K562 (cell line): Measurements from ENCODE around the gene EIF3I. TPM values are rescaled to one million over a fixed set of nuclear protein-coding genes. Genes with fewer than 3 reads are reported as not detected.

ENCODE experiments used
- DIDO1 ChIP-seq: fragments of 450-650 bp; IDR thresholded peaks from 2 replicates; pipeline ENCODE4 v1.6.1; 2016; ENCODE audit warnings: low read depth, missing biosample characterization, missing genetic modification characterization
- FOXP1 ChIP-seq: sonication (generic); formaldehyde crosslinking; IDR thresholded peaks from 2 replicates; pipeline ENCODE4 v1.8.0; 2022; ENCODE audit warnings: mild to moderate bottlenecking, missing genetic modification reagents
- GTF2F1 ChIP-seq: IDR thresholded peaks from 2 replicates; pipeline ENCODE4 v1.6.1; 2011; ENCODE audit warnings: low read depth, low read length, improper control_type of control experiment
- HDAC1 ChIP-seq, 2 experiments: fragments of 450-650 bp; IDR thresholded peaks; 2 replicates each; pipeline ENCODE4 v1.6.1; 2016 to 2017; ENCODE audit warnings: inconsistent platforms in 1 of 2, mild to moderate bottlenecking in 1 of 2, moderate library complexity in 1 of 2
- HDGF ChIP-seq: fragments of 450-650 bp; IDR thresholded peaks from 2 replicates; pipeline ENCODE4 v1.6.1; 2016
- MAZ ChIP-seq, 2 experiments: fragments of 450-650 bp in 1 of 2; sonication (generic) in 1 of 2; formaldehyde crosslinking; IDR thresholded peaks in 1 of 2; conservative IDR thresholded peaks in 1 of 2; 2 replicates each; pipeline versions ENCODE4 v1.4.0 to v1.5.0; 2020; ENCODE audit warnings: mild to moderate bottlenecking in 1 of 2, missing genetic modification reagents in 1 of 2
- MED1 ChIP-seq: sonication (generic); formaldehyde crosslinking; IDR thresholded peaks from 2 replicates; pipeline ENCODE4 v1.8.1; 2023; ENCODE audit warnings: missing genetic modification reagents, borderline replicate concordance
- NR2C1 ChIP-seq, 2 experiments: fragments of 450-650 bp; IDR thresholded peaks; 2 replicates each; pipeline ENCODE4 v1.6.1; 2017; ENCODE audit warnings: mild to moderate bottlenecking in 2 of 2, antibody characterized with exemption in 1 of 2, inconsistent platforms in 1 of 2, missing compliant biosample characterization in 1 of 2, missing genetic modification characterization in 1 of 2
- RBM39 ChIP-seq: fragments of 200-400 bp; formaldehyde crosslinking; optimal IDR thresholded peaks from 2 replicates; pipeline ENCODE3; 2018; ENCODE audit warnings: low read depth, low read length
- ZNF224 ChIP-seq: sonication (generic); formaldehyde crosslinking; IDR thresholded peaks from 2 replicates; pipeline ENCODE4 v1.8.0; 2022; ENCODE audit warnings: mild to moderate bottlenecking, missing genetic modification reagents
- polyA plus RNA-seq, 8 experiments: library from polyadenylated mRNA; depleted of rRNA in 4 of 8; stranded (reverse) in 5 of 8; unstranded in 3 of 8; fragments of >200 nt; fragmentation: Nextera tagmentation in 2 of 8; fragmentation: Illumina TruSeq in 1 of 8; extraction: Ambion mirVana in 2 of 8; extraction: Trizol in 1 of 8; gene quantifications; 2 replicates each; pipeline versions ENCODE4 v1.2.1 to v1.2.3, GENCODE V29; 2011 to 2014; ENCODE audit warnings: inconsistent platforms in 1 of 8, missing spikeins in 1 of 8
- total RNA-seq, 7 experiments: library from RNA; depleted of rRNA in 6 of 7; stranded (reverse); fragments of >200 nt in 6 of 7; fragmentation: Illumina TruSeq in 2 of 7; extraction: Trizol in 2 of 7; gene quantifications; 2 replicates each; pipeline versions ENCODE4 v1.2.1 to v1.2.3, GENCODE V29; 2011 to 2021; ENCODE audit warnings: low replicate concordance in 1 of 7
- TF ChIP-seq, protein P1 (sequence below): fragments of 450-650 bp; IDR thresholded peaks from 2 replicates; pipeline ENCODE4 v1.6.1; 2016
- TF ChIP-seq, protein P2 (sequence below): fragments of 250-450 bp; sonication (Bioruptor Pico); IDR thresholded peaks from 2 replicates; pipeline ENCODE4 v1.8.0; 2021; ENCODE audit warnings: mild to moderate bottlenecking, moderate library complexity
- TF ChIP-seq, protein P3 (sequence below): sonication (generic); formaldehyde crosslinking; IDR thresholded peaks from 2 replicates; pipeline ENCODE4 v1.8.0; 2023; ENCODE audit warnings: mild to moderate bottlenecking, missing genetic modification reagents
- TF ChIP-seq, protein P4 (sequence below): fragments of 450-650 bp; formaldehyde crosslinking; conservative IDR thresholded peaks from 2 replicates; pipeline ENCODE4 v1.4.0; 2022; ENCODE audit warnings: mild to moderate bottlenecking, missing genetic modification characterization
- TF ChIP-seq, protein P5 (sequence below): sonication (generic); formaldehyde crosslinking; IDR thresholded peaks from 2 replicates; pipeline ENCODE4 v1.8.0; 2022; ENCODE audit warnings: missing genetic modification reagents, mild to moderate bottlenecking, moderate library complexity, borderline replicate concordance

EIF3I gene
- total and polyA plus RNA-seq, 9 of the 15 experiments (the other 6 are each of a cell fraction or from before 2014, with no cell fraction given) = 414 to 1,526 (median 635) TPM

DNA sequence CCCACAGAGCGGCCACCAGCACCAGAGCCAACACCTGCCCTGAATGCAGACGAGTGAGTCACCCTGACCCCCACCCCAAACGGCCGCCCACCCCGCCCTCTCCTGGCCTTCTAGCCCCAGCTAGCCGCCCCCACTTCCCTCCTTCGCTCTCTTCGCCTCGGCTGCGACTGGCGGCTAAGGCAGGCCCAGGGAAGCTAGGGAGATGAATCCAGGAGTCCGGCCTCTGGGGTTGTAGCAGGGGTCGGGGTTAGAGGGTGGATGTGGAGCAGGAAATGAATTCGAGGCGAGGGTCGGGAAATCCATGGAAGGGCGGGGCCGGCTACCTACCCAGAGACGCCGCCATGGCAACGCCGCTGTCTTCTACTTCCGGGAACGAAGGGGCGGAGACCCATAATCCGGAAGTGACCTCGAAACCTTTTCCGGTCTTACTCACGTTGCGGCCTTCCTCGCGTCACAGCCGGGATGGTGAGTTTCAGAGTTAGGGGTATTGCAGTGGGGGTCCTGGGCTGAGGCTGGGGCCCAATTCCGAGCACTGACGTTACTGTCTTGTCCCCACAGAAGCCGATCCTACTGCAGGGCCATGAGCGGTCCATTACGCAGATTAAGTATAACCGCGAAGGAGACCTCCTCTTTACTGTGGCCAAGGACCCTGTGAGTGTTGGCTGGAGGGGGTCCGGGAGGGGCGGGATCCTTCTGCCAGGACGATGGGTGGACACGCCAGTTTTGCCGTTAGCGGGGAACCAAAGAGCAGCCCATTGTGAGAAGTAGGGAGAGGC, at the start of gene EIF3I, which contains the start of gene TMEM234 (continued):
- TF ChIP-seq, protein P1, sequence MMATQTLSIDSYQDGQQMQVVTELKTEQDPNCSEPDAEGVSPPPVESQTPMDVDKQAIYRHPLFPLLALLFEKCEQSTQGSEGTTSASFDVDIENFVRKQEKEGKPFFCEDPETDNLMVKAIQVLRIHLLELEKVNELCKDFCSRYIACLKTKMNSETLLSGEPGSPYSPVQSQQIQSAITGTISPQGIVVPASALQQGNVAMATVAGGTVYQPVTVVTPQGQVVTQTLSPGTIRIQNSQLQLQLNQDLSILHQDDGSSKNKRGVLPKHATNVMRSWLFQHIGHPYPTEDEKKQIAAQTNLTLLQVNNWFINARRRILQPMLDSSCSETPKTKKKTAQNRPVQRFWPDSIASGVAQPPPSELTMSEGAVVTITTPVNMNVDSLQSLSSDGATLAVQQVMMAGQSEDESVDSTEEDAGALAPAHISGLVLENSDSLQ = 0 out of 2 replicates have a peak, but pooled peaks have one; percentile 55
- TF ChIP-seq, protein P2, sequence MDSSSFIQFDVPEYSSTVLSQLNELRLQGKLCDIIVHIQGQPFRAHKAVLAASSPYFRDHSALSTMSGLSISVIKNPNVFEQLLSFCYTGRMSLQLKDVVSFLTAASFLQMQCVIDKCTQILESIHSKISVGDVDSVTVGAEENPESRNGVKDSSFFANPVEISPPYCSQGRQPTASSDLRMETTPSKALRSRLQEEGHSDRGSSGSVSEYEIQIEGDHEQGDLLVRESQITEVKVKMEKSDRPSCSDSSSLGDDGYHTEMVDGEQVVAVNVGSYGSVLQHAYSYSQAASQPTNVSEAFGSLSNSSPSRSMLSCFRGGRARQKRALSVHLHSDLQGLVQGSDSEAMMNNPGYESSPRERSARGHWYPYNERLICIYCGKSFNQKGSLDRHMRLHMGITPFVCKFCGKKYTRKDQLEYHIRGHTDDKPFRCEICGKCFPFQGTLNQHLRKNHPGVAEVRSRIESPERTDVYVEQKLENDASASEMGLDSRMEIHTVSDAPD = no peak
- peak; percentile 98 for TF ChIP-seq NR2C1 (IDR thresholded peaks at IDR 0.05)
- peak; percentile 98 for TF ChIP-seq NR2C1 (tag; IDR thresholded peaks at IDR 0.05)
- TF ChIP-seq RBM39 = no peak
- TF ChIP-seq, protein P3, sequence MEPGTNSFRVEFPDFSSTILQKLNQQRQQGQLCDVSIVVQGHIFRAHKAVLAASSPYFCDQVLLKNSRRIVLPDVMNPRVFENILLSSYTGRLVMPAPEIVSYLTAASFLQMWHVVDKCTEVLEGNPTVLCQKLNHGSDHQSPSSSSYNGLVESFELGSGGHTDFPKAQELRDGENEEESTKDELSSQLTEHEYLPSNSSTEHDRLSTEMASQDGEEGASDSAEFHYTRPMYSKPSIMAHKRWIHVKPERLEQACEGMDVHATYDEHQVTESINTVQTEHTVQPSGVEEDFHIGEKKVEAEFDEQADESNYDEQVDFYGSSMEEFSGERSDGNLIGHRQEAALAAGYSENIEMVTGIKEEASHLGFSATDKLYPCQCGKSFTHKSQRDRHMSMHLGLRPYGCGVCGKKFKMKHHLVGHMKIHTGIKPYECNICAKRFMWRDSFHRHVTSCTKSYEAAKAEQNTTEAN (CRISPR knock-in tag) = peak; percentile 70; the same call in 1 of the 2 replicates
- TF ChIP-seq FOXP1 (CRISPR knock-in tag) = 0 out of 2 replicates have a peak, but pooled peaks have one; percentile 12
- TF ChIP-seq, protein P4, sequence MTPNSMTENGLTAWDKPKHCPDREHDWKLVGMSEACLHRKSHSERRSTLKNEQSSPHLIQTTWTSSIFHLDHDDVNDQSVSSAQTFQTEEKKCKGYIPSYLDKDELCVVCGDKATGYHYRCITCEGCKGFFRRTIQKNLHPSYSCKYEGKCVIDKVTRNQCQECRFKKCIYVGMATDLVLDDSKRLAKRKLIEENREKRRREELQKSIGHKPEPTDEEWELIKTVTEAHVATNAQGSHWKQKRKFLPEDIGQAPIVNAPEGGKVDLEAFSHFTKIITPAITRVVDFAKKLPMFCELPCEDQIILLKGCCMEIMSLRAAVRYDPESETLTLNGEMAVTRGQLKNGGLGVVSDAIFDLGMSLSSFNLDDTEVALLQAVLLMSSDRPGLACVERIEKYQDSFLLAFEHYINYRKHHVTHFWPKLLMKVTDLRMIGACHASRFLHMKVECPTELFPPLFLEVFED (CRISPR knock-in tag) = 0 out of 2 replicates have a peak, but pooled peaks have one; percentile 13
- TF ChIP-seq HDGF = no peak
- TF ChIP-seq DIDO1 = peak; percentile 82
- TF ChIP-seq, protein P5, sequence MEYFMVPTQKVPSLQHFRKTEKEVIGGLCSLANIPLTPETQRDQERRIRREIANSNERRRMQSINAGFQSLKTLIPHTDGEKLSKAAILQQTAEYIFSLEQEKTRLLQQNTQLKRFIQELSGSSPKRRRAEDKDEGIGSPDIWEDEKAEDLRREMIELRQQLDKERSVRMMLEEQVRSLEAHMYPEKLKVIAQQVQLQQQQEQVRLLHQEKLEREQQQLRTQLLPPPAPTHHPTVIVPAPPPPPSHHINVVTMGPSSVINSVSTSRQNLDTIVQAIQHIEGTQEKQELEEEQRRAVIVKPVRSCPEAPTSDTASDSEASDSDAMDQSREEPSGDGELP (CRISPR knock-in tag) = peak; percentile 74
- TF ChIP-seq GTF2F1 = 0 out of 2 replicates have a peak, but pooled peaks have one; percentile 30
- TF ChIP-seq MAZ (CRISPR knock-in tag; conservative IDR thresholded peaks at IDR 0.05 in 1 of 2, IDR thresholded peaks at IDR 0.05 in 1 of 2) = peak; percentile 64 to 73
- TF ChIP-seq HDAC1 (IDR thresholded peaks at IDR 0.05) = peak; percentile 73 to 96; a peak in 3 of 4 replicates
- TF ChIP-seq MED1 (CRISPR knock-in tag) = no peak
- TF ChIP-seq ZNF224 (CRISPR knock-in tag) = peak; percentile 87; the same call in 1 of the 2 replicates
